ENCODE data around the gene AUP1. TPM values are rescaled to one million over a fixed set of nuclear protein-coding genes. Genes with fewer than 3 reads are reported as not detected.

The AUP1 gene
- total RNA-seq, 1 donor from 2014 or later, result 122 TPM

- intact Hi-C loops (cut with DNase I), result no loop called here
- DNase-seq (no peak), ATAC-seq (no peak)
- Histone ChIP-seq H3K9me3 (no peaks in the 10 kb centered on the region), H3K36me3 (peaks cover 16% of the 10 kb centered on the region), H3K27me3 (ENCODE audit: low read depth) (peaks cover 29% of the 10 kb centered on the region), H3K27ac (peak overlapping the region; percentile 85), H3K4me3 (peak overlapping the region; percentile 68), H3K4me1 (peaks cover 65% of the 10 kb centered on the region)
- TF ChIP-seq CTCF (IDR thresholded peaks at IDR 0.05), result no peak
Measured at GRCh38 chr2:74503506-74504475, 25.7 kb downstream of the AUP1 start.

GRCh38 chr2:74502720-74503505, 26.6 kb downstream of the AUP1 start:
- DNase-seq, result peak; percentile 87
- Histone ChIP-seq H3K4me3 (peak overlapping the region; percentile 68), H3K27ac (peak overlapping the region; percentile 85), H3K27me3 (ENCODE audit: low read depth) (peaks cover 38% of the 10 kb centered on the region), H3K9me3 (no peaks in the 10 kb centered on the region), H3K4me1 (peaks cover 68% of the 10 kb centered on the region), H3K36me3 (peaks cover 16% of the 10 kb centered on the region)
- ATAC-seq, result peak; percentile 66 to 70
- intact Hi-C loops (cut with DNase I), result no loop called here
- TF ChIP-seq CTCF (IDR thresholded peaks at IDR 0.05), result peak; percentile 24

GRCh38 chr2:74502147-74502719, 27.3 kb downstream of the AUP1 start:
- H3K4me1 ChIP-seq, result peaks cover 72% of the 10 kb centered on the region

GRCh38 chr2:74501335-74502071, 28.0 kb downstream of the AUP1 start:
- Histone ChIP-seq H3K27me3 (ENCODE audit: low read depth) (peaks cover 46% of the 10 kb centered on the region), H3K27ac (no peak overlapping the region), H3K9me3 (no peaks in the 10 kb centered on the region), H3K4me3 (peak overlapping the region; percentile 68), H3K36me3 (peaks cover 16% of the 10 kb centered on the region), H3K4me1 (peaks cover 67% of the 10 kb centered on the region)
- DNase-seq (peak; percentile 30), ATAC-seq (no peak)
- intact Hi-C loops (cut with DNase I), result no loop called here
- TF ChIP-seq CTCF (IDR thresholded peaks at IDR 0.05), result no peak

More at GRCh38 chr2:74502147-74502719, 27.3 kb downstream of the AUP1 start:
- Histone ChIP-seq H3K27ac (peak overlapping the region; percentile 85), H3K27me3 (ENCODE audit: low read depth) (peaks cover 45% of the 10 kb centered on the region), H3K36me3 (peaks cover 16% of the 10 kb centered on the region), H3K4me3 (peak overlapping the region; percentile 68), H3K9me3 (no peaks in the 10 kb centered on the region)
- intact Hi-C loops (cut with DNase I), result no loop called here
- no peak for TF ChIP-seq CTCF (IDR thresholded peaks at IDR 0.05)
- ATAC-seq, result no peak
- DNase-seq, result peak; percentile 48

- Histone ChIP-seq H3K9me3 (no peaks in the 10 kb centered on the region), H3K27ac (no peak overlapping the region), H3K36me3 (peaks cover 10% of the 10 kb centered on the region), H3K27me3 (ENCODE audit: low read depth) (peaks cover 46% of the 10 kb centered on the region), H3K4me1 (peaks cover 58% of the 10 kb centered on the region), H3K4me3 (no peak overlapping the region)
- ATAC-seq (no peak), DNase-seq (no peak)
- no peak for TF ChIP-seq CTCF (IDR thresholded peaks at IDR 0.05)
- intact Hi-C loops (cut with DNase I), result no loop called here
Measured at GRCh38 chr2:74500578-74500946, 28.9 kb downstream of the AUP1 start.

Measured in lower lobe of right lung (tissue), 2 donors.